ENCODE data around the gene HOXB4.

HOXB4 gene

GRCh38 chr17:48608494-48608834 is 30.3 kb upstream of the HOXB4 start:
- Histone ChIP-seq H3K27ac (ENCODE audit: low read depth, low read length) (no peak overlapping the region), H3K79me2 (ENCODE audit: insufficient read depth, low read length) (no peaks in the 10 kb centered on the region), H4K20me1 (ENCODE audit: low read depth, low read length) (no peaks in the 10 kb centered on the region), H3K9me2 (replicated peaks; ENCODE audit: insufficient read depth, low read length) (no peaks in the 10 kb centered on the region), H2AFZ (ENCODE audit: low read depth, low read length, severe bottlenecking) (no peak overlapping the region), H3K36me3 (ENCODE audit: low read length) (no peaks in the 10 kb centered on the region), H3K4me3 (ENCODE audit: insufficient read depth, low read length, poor library complexity, severe bottlenecking) (no peak overlapping the region), H3K4me2 (ENCODE audit: low read depth, low read length, poor library complexity, severe bottlenecking) (no peak overlapping the region), H3K9me3 (ENCODE audit: insufficient read depth, low read length) (no peaks in the 10 kb centered on the region), H3K9ac (ENCODE audit: low read length) (no peak overlapping the region), H3K27me3 (ENCODE audit: low read length) (no peaks in the 10 kb centered on the region), H3F3A (ENCODE audit: insufficient read depth) (no peaks in the 10 kb centered on the region)
- no peak for TF ChIP-seq EZH2phosphoT487 (conservative IDR thresholded peaks at IDR 0.05; ENCODE audit: low read length)
- TF ChIP-seq CTCF (IDR thresholded peaks at IDR 0.05; ENCODE audit: insufficient read depth, low read length, poor library complexity, severe bottlenecking): no peak

DNA sequence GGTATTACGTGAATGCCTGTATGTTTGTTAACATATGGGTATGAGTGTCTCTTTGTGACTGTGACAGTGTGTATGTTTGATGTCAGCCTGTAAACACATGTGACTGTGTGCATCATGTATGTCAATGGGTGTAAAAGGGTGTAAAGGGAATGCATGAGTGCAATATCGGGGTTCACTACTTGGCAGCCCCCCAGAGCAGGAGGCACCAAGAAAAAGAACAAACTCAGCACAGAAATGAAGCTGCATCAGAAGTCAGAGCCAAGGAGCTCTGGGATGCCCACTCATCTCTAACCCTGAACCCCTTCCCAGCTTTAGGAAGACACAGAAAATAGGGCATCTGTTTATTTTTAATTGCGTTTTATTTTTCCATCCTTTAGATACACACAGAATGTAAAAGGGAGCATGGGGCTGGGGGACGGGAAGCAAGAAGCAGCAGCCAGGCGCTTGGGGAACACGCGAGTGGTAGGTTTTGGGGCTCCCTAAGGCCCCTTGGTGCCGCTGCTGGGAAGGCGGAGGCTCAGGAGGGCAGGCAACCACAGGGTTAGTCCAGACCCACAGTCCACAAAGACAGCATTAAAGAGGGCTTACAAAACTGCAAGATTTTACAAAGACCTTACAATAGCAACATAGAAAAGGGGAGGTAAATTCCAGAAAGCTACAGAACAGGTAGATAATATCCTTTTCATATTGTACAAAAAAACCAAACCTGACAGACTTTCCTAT is 28.9 kb upstream of the HOXB4 start:
- Histone ChIP-seq H3K4me2 (ENCODE audit: low read depth, low read length, poor library complexity, severe bottlenecking) (no peak overlapping the region), H3K27ac (ENCODE audit: low read depth, low read length) (no peak overlapping the region), H3K9me2 (replicated peaks; ENCODE audit: insufficient read depth, low read length) (no peaks in the 10 kb centered on the region), H4K20me1 (ENCODE audit: low read depth, low read length) (no peaks in the 10 kb centered on the region), H3K27me3 (ENCODE audit: low read length) (no peaks in the 10 kb centered on the region), H3K9ac (ENCODE audit: low read length) (no peak overlapping the region), H3K79me2 (ENCODE audit: insufficient read depth, low read length) (no peaks in the 10 kb centered on the region), H3K9me3 (ENCODE audit: insufficient read depth, low read length) (no peaks in the 10 kb centered on the region), H3K36me3 (ENCODE audit: low read length) (no peaks in the 10 kb centered on the region), H3K4me3 (ENCODE audit: insufficient read depth, low read length, poor library complexity, severe bottlenecking) (no peak overlapping the region), H2AFZ (ENCODE audit: low read depth, low read length, severe bottlenecking) (no peak overlapping the region), H3F3A (ENCODE audit: insufficient read depth) (no peaks in the 10 kb centered on the region)
- TF ChIP-seq CTCF (IDR thresholded peaks at IDR 0.05; ENCODE audit: insufficient read depth, low read length, poor library complexity, severe bottlenecking) (no peak), EZH2phosphoT487 (conservative IDR thresholded peaks at IDR 0.05; ENCODE audit: low read length) (no peak)

DNA sequence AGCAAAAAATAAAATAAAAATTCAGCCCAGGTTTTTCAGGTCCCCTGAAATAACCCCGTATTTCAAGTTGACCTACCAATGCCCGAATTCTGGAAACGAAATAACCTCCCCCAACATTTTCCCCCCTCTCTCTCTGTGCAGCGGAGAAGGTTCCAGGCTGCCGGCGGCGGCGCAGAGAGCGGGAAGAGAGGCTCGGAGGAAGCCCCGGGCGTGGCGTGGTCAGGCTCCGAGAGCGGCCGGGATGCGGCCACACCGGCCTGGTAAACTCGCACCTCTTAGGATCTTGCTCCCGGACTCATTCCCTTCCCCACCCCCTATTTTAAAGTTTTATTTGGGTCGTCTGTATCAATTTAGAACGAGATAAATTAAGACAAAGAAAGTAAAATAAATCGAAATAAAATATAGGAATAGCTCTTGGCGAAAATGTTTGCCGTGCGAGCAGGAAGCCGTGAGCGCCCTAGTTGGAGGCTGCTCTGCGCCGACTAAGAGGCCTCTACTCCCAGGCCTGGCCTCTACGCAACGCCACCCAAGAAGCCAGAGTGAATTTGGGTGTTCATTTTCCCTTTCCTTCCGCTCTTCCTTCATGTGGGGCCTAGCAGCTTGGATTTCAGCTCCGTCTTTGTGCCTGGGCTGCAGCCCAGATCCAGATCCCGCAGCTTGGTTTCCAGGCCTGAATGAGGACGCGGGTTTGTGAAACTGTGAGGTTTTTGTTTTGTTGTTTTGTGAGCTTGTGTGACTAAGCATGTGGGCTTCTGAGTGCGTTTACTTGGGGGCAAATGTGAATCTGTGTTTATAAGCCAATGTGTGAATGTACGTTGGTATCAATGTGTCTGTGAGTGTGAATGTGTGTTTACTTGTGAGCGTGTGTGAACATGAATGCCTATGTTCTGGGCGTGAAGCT is 28.1 kb upstream of the HOXB4 start:
- H3K9me3 ChIP-seq (ENCODE audit: insufficient read depth, low read length): no peaks in the 10 kb centered on the region
- no peaks in the 10 kb centered on the region for H3K9me2 ChIP-seq (replicated peaks; ENCODE audit: insufficient read depth, low read length)
- H3K4me3 ChIP-seq (ENCODE audit: insufficient read depth, low read length, poor library complexity, severe bottlenecking): no peak overlapping the region
- no peaks in the 10 kb centered on the region for H3K36me3 ChIP-seq (ENCODE audit: low read length)
- no peak overlapping the region for H3K9ac ChIP-seq (ENCODE audit: low read length)
- no peak overlapping the region for H3K27ac ChIP-seq (ENCODE audit: low read depth, low read length)
- no peaks in the 10 kb centered on the region for H3K79me2 ChIP-seq (ENCODE audit: insufficient read depth, low read length)
- no peak overlapping the region for H3K4me2 ChIP-seq (ENCODE audit: low read depth, low read length, poor library complexity, severe bottlenecking)
- no peak overlapping the region for H2AFZ ChIP-seq (ENCODE audit: low read depth, low read length, severe bottlenecking)
- H4K20me1 ChIP-seq (ENCODE audit: low read depth, low read length): no peaks in the 10 kb centered on the region
- TF ChIP-seq EZH2phosphoT487 (conservative IDR thresholded peaks at IDR 0.05; ENCODE audit: low read length): no peak
- no peak for TF ChIP-seq CTCF (IDR thresholded peaks at IDR 0.05; ENCODE audit: insufficient read depth, low read length, poor library complexity, severe bottlenecking)
- H3K27me3 ChIP-seq (ENCODE audit: low read length): no peaks in the 10 kb centered on the region
- no peaks in the 10 kb centered on the region for H3F3A ChIP-seq (ENCODE audit: insufficient read depth)
